ENCODE data around the gene USHBP1.

The USHBP1 gene

GRCh38 chr19:17213334-17213733, 51.2 kb downstream of the USHBP1 start:
- Histone ChIP-seq H3K4me3 (ENCODE audit: low read length) (no peak overlapping the region), H3K36me3 (ENCODE audit: insufficient read depth, low read length) (peaks cover 50% of the 10 kb centered on the region), H3K9ac (ENCODE audit: low read depth, low read length) (no peak overlapping the region), H3K27me3 (ENCODE audit: control insufficient read depth, insufficient read depth, low read length) (no peaks in the 10 kb centered on the region), H3K9me3 (replicated peaks; ENCODE audit: low read length) (no peaks in the 10 kb centered on the region), H3K4me2 (ENCODE audit: low read length) (no peak overlapping the region), H3K4me1 (ENCODE audit: control insufficient read depth, insufficient read depth, low read length) (peaks cover 26% of the 10 kb centered on the region)

- peaks cover 51% of the 10 kb centered on the region for H3K36me3 ChIP-seq (ENCODE audit: insufficient read depth, low read length)
- no peaks in the 10 kb centered on the region for H3K9me3 ChIP-seq (replicated peaks; ENCODE audit: low read length)
- H3K9ac ChIP-seq (ENCODE audit: low read depth, low read length) = no peak overlapping the region
- H3K4me3 ChIP-seq (ENCODE audit: low read length) = no peak overlapping the region
- H3K27me3 ChIP-seq (ENCODE audit: control insufficient read depth, insufficient read depth, low read length) = no peaks in the 10 kb centered on the region
- H3K4me2 ChIP-seq (ENCODE audit: low read length) = no peak overlapping the region
- peaks cover 26% of the 10 kb centered on the region for H3K4me1 ChIP-seq (ENCODE audit: control insufficient read depth, insufficient read depth, low read length)
Observed at GRCh38 chr19:17211547-17212446, 52.7 kb downstream of the USHBP1 start.

GRCh38 chr19:17210296-17210695, 54.2 kb downstream of the USHBP1 start:
- Histone ChIP-seq H3K4me2 (ENCODE audit: low read length) (no peak overlapping the region), H3K9ac (ENCODE audit: low read depth, low read length) (no peak overlapping the region), H3K4me1 (ENCODE audit: control insufficient read depth, insufficient read depth, low read length) (peaks cover 20% of the 10 kb centered on the region), H3K27me3 (ENCODE audit: control insufficient read depth, insufficient read depth, low read length) (no peaks in the 10 kb centered on the region), H3K4me3 (ENCODE audit: low read length) (no peak overlapping the region), H3K36me3 (ENCODE audit: insufficient read depth, low read length) (peaks cover 65% of the 10 kb centered on the region), H3K9me3 (replicated peaks; ENCODE audit: low read length) (no peaks in the 10 kb centered on the region)

GRCh38 chr19:17209126-17210036, 55.2 kb downstream of the USHBP1 start:
- Histone ChIP-seq H3K36me3 (ENCODE audit: insufficient read depth, low read length) (peaks cover 69% of the 10 kb centered on the region), H3K9ac (ENCODE audit: low read depth, low read length) (no peak overlapping the region), H3K4me2 (ENCODE audit: low read length) (no peak overlapping the region), H3K4me3 (ENCODE audit: low read length) (no peak overlapping the region), H3K9me3 (replicated peaks; ENCODE audit: low read length) (no peaks in the 10 kb centered on the region), H3K27me3 (ENCODE audit: control insufficient read depth, insufficient read depth, low read length) (no peaks in the 10 kb centered on the region), H3K4me1 (ENCODE audit: control insufficient read depth, insufficient read depth, low read length) (peaks cover 14% of the 10 kb centered on the region)

GRCh38 chr19:17206736-17207581, 57.6 kb downstream of the USHBP1 start:
- H3K4me1 ChIP-seq (ENCODE audit: control insufficient read depth, insufficient read depth, low read length) = peaks cover 13% of the 10 kb centered on the region
- H3K4me2 ChIP-seq (ENCODE audit: low read length) = no peak overlapping the region
- H3K9ac ChIP-seq (ENCODE audit: low read depth, low read length) = no peak overlapping the region
- no peaks in the 10 kb centered on the region for H3K9me3 ChIP-seq (replicated peaks; ENCODE audit: low read length)
- peaks cover 73% of the 10 kb centered on the region for H3K36me3 ChIP-seq (ENCODE audit: insufficient read depth, low read length)
- H3K27me3 ChIP-seq (ENCODE audit: control insufficient read depth, insufficient read depth, low read length) = no peaks in the 10 kb centered on the region
- H3K4me3 ChIP-seq (ENCODE audit: low read length) = no peak overlapping the region

- no peaks in the 10 kb centered on the region for H3K9me3 ChIP-seq (replicated peaks; ENCODE audit: low read length)
- H3K4me3 ChIP-seq (ENCODE audit: low read length) = no peak overlapping the region
- H3K4me2 ChIP-seq (ENCODE audit: low read length) = no peak overlapping the region
- H3K4me1 ChIP-seq (ENCODE audit: control insufficient read depth, insufficient read depth, low read length) = peaks cover 13% of the 10 kb centered on the region
- no peak overlapping the region for H3K9ac ChIP-seq (ENCODE audit: low read depth, low read length)
- no peaks in the 10 kb centered on the region for H3K27me3 ChIP-seq (ENCODE audit: control insufficient read depth, insufficient read depth, low read length)
- peaks cover 77% of the 10 kb centered on the region for H3K36me3 ChIP-seq (ENCODE audit: insufficient read depth, low read length)
Observed at GRCh38 chr19:17205237-17206140, 59.1 kb downstream of the USHBP1 start.

GRCh38 chr19:17202713-17203112, 61.8 kb downstream of the USHBP1 start:
- Histone ChIP-seq H3K4me2 (ENCODE audit: low read length) (no peak overlapping the region), H3K9ac (ENCODE audit: low read depth, low read length) (no peak overlapping the region), H3K4me3 (ENCODE audit: low read length) (no peak overlapping the region), H3K27me3 (ENCODE audit: control insufficient read depth, insufficient read depth, low read length) (no peaks in the 10 kb centered on the region), H3K9me3 (replicated peaks; ENCODE audit: low read length) (no peaks in the 10 kb centered on the region), H3K4me1 (ENCODE audit: control insufficient read depth, insufficient read depth, low read length) (no peaks in the 10 kb centered on the region), H3K36me3 (ENCODE audit: insufficient read depth, low read length) (peaks cover 67% of the 10 kb centered on the region)

GRCh38 chr19:17202249-17202648, 62.3 kb downstream of the USHBP1 start:
- Histone ChIP-seq H3K27me3 (ENCODE audit: control insufficient read depth, insufficient read depth, low read length) (no peaks in the 10 kb centered on the region), H3K4me2 (ENCODE audit: low read length) (no peak overlapping the region), H3K9me3 (replicated peaks; ENCODE audit: low read length) (no peaks in the 10 kb centered on the region), H3K9ac (ENCODE audit: low read depth, low read length) (no peak overlapping the region), H3K36me3 (ENCODE audit: insufficient read depth, low read length) (peaks cover 71% of the 10 kb centered on the region), H3K4me3 (ENCODE audit: low read length) (no peak overlapping the region), H3K4me1 (ENCODE audit: control insufficient read depth, insufficient read depth, low read length) (no peaks in the 10 kb centered on the region)

GRCh38 chr19:17200408-17201079, 64.0 kb downstream of the USHBP1 start:
- Histone ChIP-seq H3K4me3 (ENCODE audit: low read length) (no peak overlapping the region), H3K36me3 (ENCODE audit: insufficient read depth, low read length) (peaks cover 58% of the 10 kb centered on the region), H3K4me1 (ENCODE audit: control insufficient read depth, insufficient read depth, low read length) (no peaks in the 10 kb centered on the region), H3K9ac (ENCODE audit: low read depth, low read length) (no peak overlapping the region), H3K9me3 (replicated peaks; ENCODE audit: low read length) (no peaks in the 10 kb centered on the region), H3K27me3 (ENCODE audit: control insufficient read depth, insufficient read depth, low read length) (no peaks in the 10 kb centered on the region), H3K4me2 (ENCODE audit: low read length) (no peak overlapping the region)

Measured in skeletal muscle satellite cell (primary cell).